Nephron progenitor cell (in vitro differentiated cells): Measurements from ENCODE around the gene SPNS3.

Experiments
- DNase-seq: peaks from one replicate; pipeline ENCODE4 v3.0.0; 2021
- H3K27ac Mint-ChIP-seq: 2 replicates; pipeline ENCODE4 v1.8.0; 2021; ENCODE audit warnings: mild to moderate bottlenecking, moderate library complexity, mixed read lengths
- H3K27me3 Mint-ChIP-seq: 2 replicates; pipeline ENCODE4 v1.8.0; 2021; ENCODE audit warnings: mild to moderate bottlenecking, low read depth, mixed read lengths; ENCODE audit not compliant: poor library complexity
- H3K36me3 Mint-ChIP-seq: 2 replicates; pipeline ENCODE4 v1.8.0; 2021; ENCODE audit warnings: low read depth, mixed read lengths
- H3K4me1 Mint-ChIP-seq: 2 replicates; pipeline ENCODE4 v1.8.0; 2021; ENCODE audit warnings: mixed read lengths
- H3K4me3 Mint-ChIP-seq: 2 replicates; pipeline ENCODE4 v1.8.0; 2021; ENCODE audit warnings: mild to moderate bottlenecking, moderate library complexity, mixed read lengths
- H3K9me3 Mint-ChIP-seq: 2 replicates; pipeline ENCODE4 v1.8.0; 2021; ENCODE audit warnings: mild to moderate bottlenecking, moderate library complexity, mixed read lengths
- CTCF ChIP-seq: fragments of 200-600 bp; sonication (generic); IDR thresholded peaks from 2 replicates; pipeline ENCODE4 v1.5.0; 2021; ENCODE audit warnings: antibody characterized with exemption

The SPNS3 gene

GRCh38 chr17:4406386-4406785, 27.4 kb upstream of the SPNS3 start:
- no peak for DNase-seq
- no peak for TF ChIP-seq CTCF
- H3K36me3 Mint-ChIP-seq, result no peaks in the 10 kb centered on the region
- H3K4me1 Mint-ChIP-seq, result peaks cover 5% of the 10 kb centered on the region
- H3K27me3 Mint-ChIP-seq, result peaks cover 5% of the 10 kb centered on the region
- no peak overlapping the region for H3K27ac Mint-ChIP-seq
- no peak overlapping the region for H3K4me3 Mint-ChIP-seq
- peaks cover 4% of the 10 kb centered on the region for H3K9me3 Mint-ChIP-seq

DNA sequence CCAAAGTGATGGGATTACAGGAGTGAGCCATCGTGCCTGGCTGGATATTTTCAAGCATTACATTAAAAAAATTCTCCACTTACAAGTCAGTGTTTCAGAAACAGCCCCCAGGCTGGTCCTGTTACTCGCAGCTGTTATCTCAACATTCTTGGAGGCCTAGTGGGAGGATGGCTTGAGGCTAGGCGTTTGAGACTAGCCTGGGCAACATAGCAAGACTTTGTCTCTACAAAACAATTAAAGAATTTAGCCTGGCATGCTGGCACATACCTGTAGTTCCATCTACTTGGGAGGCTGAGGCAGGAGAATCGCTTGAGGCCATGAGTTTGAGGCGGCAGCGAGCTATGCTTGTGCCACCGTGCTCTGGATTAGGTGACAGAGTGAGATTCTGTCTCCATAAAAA, 26.5 kb upstream of the SPNS3 start:
- no peak for TF ChIP-seq CTCF
- H3K36me3 Mint-ChIP-seq, result no peaks in the 10 kb centered on the region
- H3K9me3 Mint-ChIP-seq, result peaks cover under 1% of the 10 kb centered on the region
- H3K27ac Mint-ChIP-seq, result no peak overlapping the region
- H3K27me3 Mint-ChIP-seq, result peaks cover 3% of the 10 kb centered on the region
- no peak overlapping the region for H3K4me3 Mint-ChIP-seq
- no peak for DNase-seq
- peaks cover 5% of the 10 kb centered on the region for H3K4me1 Mint-ChIP-seq

- H3K27ac Mint-ChIP-seq, result no peak overlapping the region
- peaks cover 5% of the 10 kb centered on the region for H3K4me1 Mint-ChIP-seq
- H3K9me3 Mint-ChIP-seq, result no peaks in the 10 kb centered on the region
- TF ChIP-seq CTCF, result no peak
- no peak overlapping the region for H3K4me3 Mint-ChIP-seq
- no peaks in the 10 kb centered on the region for H3K36me3 Mint-ChIP-seq
- no peak for DNase-seq
- no peaks in the 10 kb centered on the region for H3K27me3 Mint-ChIP-seq
These were observed 25.9 kb upstream of the SPNS3 start for GRCh38 chr17:4407851-4408250.

DNA sequence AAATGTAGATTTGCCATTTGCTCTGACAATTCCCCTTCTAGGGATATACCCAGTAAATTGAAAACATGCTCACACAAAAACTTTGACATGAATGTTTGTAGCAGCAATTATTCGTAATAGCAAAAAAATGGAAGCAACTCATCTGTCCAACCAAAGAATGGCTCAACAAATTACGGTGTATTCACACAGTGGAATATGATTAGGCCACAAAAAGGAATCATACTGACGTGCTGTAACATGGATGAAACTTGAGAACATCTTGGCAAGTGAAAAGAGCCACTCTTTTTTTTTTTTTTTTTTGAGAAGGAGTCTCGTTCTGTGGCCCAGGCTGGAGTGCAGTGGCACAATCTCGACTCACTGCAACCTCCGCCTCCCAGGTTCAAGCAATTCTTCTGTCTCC, 24.1 kb upstream of the SPNS3 start:
- no peaks in the 10 kb centered on the region for H3K36me3 Mint-ChIP-seq
- no peak for DNase-seq
- no peak overlapping the region for H3K4me3 Mint-ChIP-seq

DNA sequence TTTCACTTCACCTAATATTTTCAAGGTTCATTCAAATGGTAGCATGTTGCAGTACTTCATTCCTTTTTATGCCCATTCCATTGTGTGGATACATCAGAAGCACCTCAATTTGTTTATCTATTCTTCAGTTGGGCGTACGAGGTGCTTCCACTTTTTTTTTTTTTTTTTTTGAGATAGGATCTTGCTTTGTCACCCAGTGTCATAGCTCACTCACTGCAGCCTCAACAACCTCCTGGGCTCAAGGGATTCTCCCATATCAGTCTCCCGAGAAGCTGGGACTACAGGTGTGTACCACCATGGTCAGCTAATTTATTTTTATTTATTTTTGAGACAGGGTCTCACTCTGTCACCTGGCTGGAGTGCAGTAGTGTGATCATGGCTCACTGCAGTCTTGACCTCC, 22.5 kb upstream of the SPNS3 start:
- Mint-ChIP-seq H3K4me3 (no peak overlapping the region), H3K4me1 (peaks cover 2% of the 10 kb centered on the region), H3K9me3 (no peaks in the 10 kb centered on the region), H3K36me3 (no peaks in the 10 kb centered on the region), H3K27ac (no peak overlapping the region), H3K27me3 (peaks cover 1% of the 10 kb centered on the region)
- DNase-seq, result no peak
- TF ChIP-seq CTCF, result no peak

More for the DNA sequence above, 24.1 kb upstream of the SPNS3 start:
- no peak for TF ChIP-seq CTCF
- Mint-ChIP-seq H3K4me1 (peaks cover 5% of the 10 kb centered on the region), H3K27ac (no peak overlapping the region), H3K27me3 (no peaks in the 10 kb centered on the region), H3K9me3 (no peaks in the 10 kb centered on the region)

GRCh38 chr17:4412933-4413831, 20.6 kb upstream of the SPNS3 start:
- Mint-ChIP-seq H3K9me3 (no peaks in the 10 kb centered on the region), H3K4me3 (no peak overlapping the region), H3K27ac (no peak overlapping the region), H3K4me1 (peaks cover 12% of the 10 kb centered on the region), H3K27me3 (peaks cover 8% of the 10 kb centered on the region), H3K36me3 (no peaks in the 10 kb centered on the region)
- peak; percentile 97 for DNase-seq
- peak; percentile 79 for TF ChIP-seq CTCF
